Measurements from ENCODE around the gene CD109. TPM values are rescaled to one million over a fixed set of nuclear protein-coding genes. Genes with fewer than 3 reads are reported as not detected.

Gene CD109
- total and polyA plus RNA-seq, 10 of the 15 experiments (the other 5 are each of a cell fraction or from before 2014, with no cell fraction given): 0.27 to 4.4 (median 2.1) TPM

- ChIA-PET RAD21 (ENCODE audit: unreplicated experiment) (interaction anchor here (0.8 to 4.3 kb wide), 12 partner anchors 12 to 1474 kb away, joined by 3 to 63 read pairs (median 4); no protein-coding TSS in a partner anchor), CTCF (interaction anchor here (0.6 to 6.9 kb wide), 36 partner anchors 9 to 1487 kb away, joined by 3 to 213 read pairs (median 5); partner anchors contain the start of gene SLC17A5), SMC1A (ENCODE audit: uncharacterized antibody, unreplicated experiment) (interaction anchor here (0.7 to 6.3 kb wide), 12 partner anchors 9 to 219 kb away, joined by 3 to 120 read pairs (median 4); no protein-coding TSS in a partner anchor), POLR2A (interaction anchor here (1.0 kb wide), 1 partner anchor 57 kb away, joined by 4 read pairs; no protein-coding TSS in a partner anchor)
- Histone ChIP-seq H3K4me3 (no peak overlapping the region), H3K36me3 (ENCODE audit: control insufficient read depth in 2 of 2, insufficient read depth in 2 of 2, low read length in 1 of 2) (no peaks in the 10 kb centered on the region; a peak in 1 of 4 replicates), H3K79me2 (ENCODE audit: control insufficient read depth, insufficient read depth, low read length) (no peaks in the 10 kb centered on the region), H3K9ac (ENCODE audit: control insufficient read depth, insufficient read depth, low read length) (no peak overlapping the region), H3K4me1 (ENCODE audit: control insufficient read depth, insufficient read depth, low read length) (peaks cover 3% of the 10 kb centered on the region; the same call in 1 of the 2 replicates), H4K20me1 (ENCODE audit: control insufficient read depth, insufficient read depth) (no peaks in the 10 kb centered on the region), H2AFZ (ENCODE audit: control insufficient read depth, low read depth, low read length) (peak overlapping the region; percentile 39; the same call in 1 of the 2 replicates), H3K4me2 (ENCODE audit: control insufficient read depth, insufficient read depth) (no peak overlapping the region), H3K9me3 (replicated peaks; ENCODE audit: control insufficient read depth, insufficient read depth, low read length) (no peaks in the 10 kb centered on the region), H3K27me3 (replicated peaks in 1 of 2; ENCODE audit: control insufficient read depth in 2 of 2, insufficient read depth in 2 of 2, low read length in 1 of 2) (no peaks in the 10 kb centered on the region), H3K27ac (ENCODE audit: control insufficient read depth, insufficient read depth) (no peak overlapping the region)
- BruUV-seq (replicated peaks): no TSS peak
- ATAC-seq (no peak), FAIRE-seq (no peak), DNase-seq (ENCODE audit: low read depth, low spot score) (no peak)
- 55% methylated on average over 6 of the region's 6 CpGs for WGBS (ENCODE audit: insufficient coverage, insufficient replicate concordance, low lambda C conversion rate, missing lambda C conversion rate)
- intact Hi-C loops (cut with micrococcal nuclease; ENCODE audit: unreplicated experiment): loop anchor here (1.0 to 10.0 kb wide), 3 partner anchors 58 to 841 kb away; no protein-coding TSS in a partner anchor
- in situ Hi-C loops (cut with MboI): loop anchor here (5.0 kb wide), 1 partner anchor 56 kb away; no protein-coding TSS in a partner anchor
- TF ChIP-seq NRF1 (conservative IDR thresholded peaks at IDR 0.05; ENCODE audit: low read depth, low read length): no peak
- TF ChIP-seq RUNX3 (IDR thresholded peaks at IDR 0.05; ENCODE audit: low read length): no peak
- TF ChIP-seq YY1 (IDR thresholded peaks at IDR 0.05; ENCODE audit: low read depth, low read length): no peak
- TF ChIP-seq IRF5 (IDR thresholded peaks at IDR 0.05; ENCODE audit: borderline replicate concordance): no peak
- no peak for TF ChIP-seq RB1 (IDR thresholded peaks at IDR 0.05; ENCODE audit: borderline replicate concordance)
- TF ChIP-seq KLF5 (IDR thresholded peaks at IDR 0.05; ENCODE audit: partially characterized antibody): no peak
- no peak for TF ChIP-seq MYC (IDR thresholded peaks at IDR 0.05; ENCODE audit: insufficient read depth, insufficient read length, insufficient replicate concordance, low read length, severe bottlenecking)
- TF ChIP-seq PRDM15 (CRISPR knock-in tag; IDR thresholded peaks at IDR 0.05): no peak
- TF ChIP-seq ZBTB33 (IDR thresholded peaks at IDR 0.05): no peak
- no peak for TF ChIP-seq CBFB (IDR thresholded peaks at IDR 0.05; ENCODE audit: low read depth)
- no peak for TF ChIP-seq FOS (IDR thresholded peaks at IDR 0.05; ENCODE audit: borderline replicate concordance, extremely low read depth, insufficient read length)
- no peak for TF ChIP-seq EP300 (IDR thresholded peaks at IDR 0.05; ENCODE audit: borderline replicate concordance in 1 of 2, control insufficient read depth in 1 of 2, low read depth in 2 of 2, low read length in 2 of 2)
- TF ChIP-seq GABPA (IDR thresholded peaks at IDR 0.05; ENCODE audit: low read depth): no peak
- no peak for TF ChIP-seq BCL3 (IDR thresholded peaks at IDR 0.05; ENCODE audit: borderline replicate concordance, insufficient read depth, low read depth, low read length, poor library complexity, severe bottlenecking)
- TF ChIP-seq SRF (IDR thresholded peaks at IDR 0.05; ENCODE audit: low read depth in 2 of 2, low read length in 2 of 2): no peak
Measured at GRCh38 chr6:73733791-73734190, 37.8 kb downstream of the CD109 start.
